ENCODE data around the gene MYO18A.

DNA sequence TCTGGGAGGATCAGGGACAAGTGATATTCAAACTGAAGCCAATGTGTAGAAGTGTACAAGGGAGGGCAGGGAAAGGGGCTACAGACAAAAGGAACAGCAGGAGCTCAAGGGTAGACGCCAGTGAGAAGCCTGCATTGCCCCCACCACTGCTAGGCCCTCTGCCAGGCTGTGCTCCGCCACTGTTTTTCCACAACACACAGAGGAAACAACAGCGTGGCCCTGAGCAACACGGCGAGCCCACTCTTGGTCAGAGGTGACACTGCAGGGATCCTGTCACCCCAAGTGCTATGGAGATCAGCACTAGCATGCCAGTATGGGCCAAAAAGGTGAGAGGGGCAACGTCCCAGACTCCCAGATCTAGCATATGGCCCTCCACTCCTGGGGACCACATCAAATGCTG, 23.4 kb downstream of the MYO18A start:
- TF ChIP-seq POLR2A (IDR thresholded peaks at IDR 0.05) = no peak
- no peak for TF ChIP-seq POLR2AphosphoS5 (IDR thresholded peaks at IDR 0.05)
- TF ChIP-seq, protein P1, sequence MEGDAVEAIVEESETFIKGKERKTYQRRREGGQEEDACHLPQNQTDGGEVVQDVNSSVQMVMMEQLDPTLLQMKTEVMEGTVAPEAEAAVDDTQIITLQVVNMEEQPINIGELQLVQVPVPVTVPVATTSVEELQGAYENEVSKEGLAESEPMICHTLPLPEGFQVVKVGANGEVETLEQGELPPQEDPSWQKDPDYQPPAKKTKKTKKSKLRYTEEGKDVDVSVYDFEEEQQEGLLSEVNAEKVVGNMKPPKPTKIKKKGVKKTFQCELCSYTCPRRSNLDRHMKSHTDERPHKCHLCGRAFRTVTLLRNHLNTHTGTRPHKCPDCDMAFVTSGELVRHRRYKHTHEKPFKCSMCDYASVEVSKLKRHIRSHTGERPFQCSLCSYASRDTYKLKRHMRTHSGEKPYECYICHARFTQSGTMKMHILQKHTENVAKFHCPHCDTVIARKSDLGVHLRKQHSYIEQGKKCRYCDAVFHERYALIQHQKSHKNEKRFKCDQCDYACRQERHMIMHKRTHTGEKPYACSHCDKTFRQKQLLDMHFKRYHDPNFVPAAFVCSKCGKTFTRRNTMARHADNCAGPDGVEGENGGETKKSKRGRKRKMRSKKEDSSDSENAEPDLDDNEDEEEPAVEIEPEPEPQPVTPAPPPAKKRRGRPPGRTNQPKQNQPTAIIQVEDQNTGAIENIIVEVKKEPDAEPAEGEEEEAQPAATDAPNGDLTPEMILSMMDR (IDR thresholded peaks at IDR 0.05) = no peak

Measured in prostate gland (tissue), 2 donors.